Measurements from ENCODE around the gene DSP. TPM values are rescaled to one million over a fixed set of nuclear protein-coding genes. Genes with fewer than 3 reads are reported as not detected.

The DSP gene
- total and polyA plus RNA-seq, 2 of the 13 experiments (the other 11 are each of a cell fraction or from before 2014, with no cell fraction given) = 89.8 to 117 TPM

GRCh38 chr6:7543789-7544424 is 2.4 kb downstream of the DSP start (continued):
- TF ChIP-seq MTERF4 (CRISPR knock-in tag; IDR thresholded peaks at IDR 0.05) (no peak), ZNF580 (CRISPR knock-in tag; IDR thresholded peaks at IDR 0.05; ENCODE audit: borderline replicate concordance, low read depth) (no peak), ZBTB8A (CRISPR knock-in tag; IDR thresholded peaks at IDR 0.05; ENCODE audit: borderline replicate concordance, low read depth) (no peak), HNRNPLL (IDR thresholded peaks at IDR 0.05; ENCODE audit: low read depth, low read length, poor library complexity, severe bottlenecking) (no peak), ETV5 (CRISPR knock-in tag; IDR thresholded peaks at IDR 0.05; ENCODE audit: borderline replicate concordance) (0 out of 2 replicates have a peak, but pooled peaks have one; percentile 16), PCBP1 (IDR thresholded peaks at IDR 0.05; ENCODE audit: borderline replicate concordance, low read depth, low read length) (no peak), PATZ1 (CRISPR knock-in tag; IDR thresholded peaks at IDR 0.05) (no peak), ZIK1 (CRISPR knock-in tag; IDR thresholded peaks at IDR 0.05; ENCODE audit: borderline replicate concordance, low read depth) (no peak), SP140L (CRISPR knock-in tag; IDR thresholded peaks at IDR 0.05; ENCODE audit: borderline replicate concordance) (0 out of 2 replicates have a peak, but pooled peaks have one; percentile 11), KDM5A (IDR thresholded peaks at IDR 0.05; ENCODE audit: borderline replicate concordance, low read length) (peak; percentile 23; the same call in 1 of the 2 replicates), IRF1 (CRISPR knock-in tag; IDR thresholded peaks at IDR 0.05; ENCODE audit: low read depth) (no peak), SMAD1 (CRISPR knock-in tag; IDR thresholded peaks at IDR 0.05; ENCODE audit: borderline replicate concordance, low read depth) (no peak), MBNL3 (CRISPR knock-in tag; conservative IDR thresholded peaks at IDR 0.05) (no peak), ARHGAP35 (CRISPR knock-in tag; IDR thresholded peaks at IDR 0.05; ENCODE audit: borderline replicate concordance) (no peak), SOX5 (CRISPR knock-in tag; IDR thresholded peaks at IDR 0.05; ENCODE audit: borderline replicate concordance) (no peak), POLR2AphosphoS5 (IDR thresholded peaks at IDR 0.05; ENCODE audit: low read depth, low read length) (no peak), TOPORS (CRISPR knock-in tag; IDR thresholded peaks at IDR 0.05) (no peak), HMGXB4 (CRISPR knock-in tag; IDR thresholded peaks at IDR 0.05; ENCODE audit: borderline replicate concordance in 1 of 2, low read depth in 1 of 2) (peak; percentile 29 to 59; a peak in 2 of 4 replicates), YY1 (IDR thresholded peaks at IDR 0.05; ENCODE audit: insufficient read depth, insufficient replicate concordance, low read depth, low read length) (no peak), SRSF9 (IDR thresholded peaks at IDR 0.05; ENCODE audit: borderline replicate concordance, insufficient read depth, low read depth, low read length, poor library complexity, severe bottlenecking) (no peak), DRAP1 (CRISPR knock-in tag; IDR thresholded peaks at IDR 0.05) (no peak), ZNF335 (CRISPR knock-in tag; IDR thresholded peaks at IDR 0.05) (no peak)
